HepG2 (cell line): ENCODE results near the gene NEDD4. TPM values are rescaled to one million over a fixed set of nuclear protein-coding genes. Genes with fewer than 3 reads are reported as not detected.

Source experiments
- ATAC-seq: fragments of 200-7000 bp; cut with Tn5 transposase; 3 replicates; pipeline ENCODE4 v1.9.1; 2020; ENCODE audit warnings: mild to moderate bottlenecking, moderate library complexity
- BruUV-seq: library from RNA; stranded (reverse); fragments of 400-500 nt; replicated peaks from 2 replicates; lab custom pipeline; 2021; lab: Mats Ljungman, UMichigan
- CTCF ChIA-PET: fragments of 300-600 bp; formaldehyde crosslinking; extraction: SDS; loops from one replicate; lab custom pipeline; 2021; ENCODE audit warnings: low total read pairs, inconsistent platforms, low intra/inter-chr PET ratio; lab: Yijun Ruan, JAX
- POLR2A ChIA-PET: fragments of 350-600 bp; sonication (Branson Sonifier 250); formaldehyde crosslinking; loops from one replicate; lab custom pipeline; 2020; ENCODE audit warnings: antibody characterized with exemption, inconsistent platforms; lab: Yijun Ruan, JAX
- DNase-seq: peaks from one replicate; pipeline ENCODE4 v3.0.0-alpha.2; 2015; ENCODE audit warnings: low spot score
- FAIRE-seq: peaks from 3 replicates; lab custom pipeline; 2011; peaks lifted over from hg19 to GRCh38; lab: Jason Lieb, UNC
- H2AFZ ChIP-seq: one replicate; pipeline ENCODE4 v1.6.1; 2011; ENCODE audit warnings: low read length, inconsistent platforms
- H3K27ac ChIP-seq: fragments of 300-600 bp; 3 replicates; pipeline ENCODE4 v1.8.0; 2011; ENCODE audit warnings: mixed run types, mild to moderate bottlenecking, mixed read lengths, low read length, inconsistent platforms; ENCODE audit not compliant: insufficient read depth; ENCODE audit errors: extremely low read length
- H3K27me3 ChIP-seq, 2 experiments: fragments of 200-600 bp in 1 of 2; 2 replicates in 1 of 2; 3 replicates in 1 of 2; pipeline versions ENCODE4 v1.6.0 to v1.8.0; 2011; ENCODE audit warnings: low read length in 2 of 2, mild to moderate bottlenecking in 2 of 2, moderate library complexity in 2 of 2, inconsistent platforms in 1 of 2; ENCODE audit not compliant: insufficient read depth in 2 of 2, control insufficient read depth in 1 of 2
- H3K36me3 ChIP-seq, 2 experiments: fragments of 200-600 bp in 1 of 2; replicated peaks in 1 of 2; 2 replicates in 1 of 2; 3 replicates in 1 of 2; pipeline versions ENCODE4 v1.5.1 to v1.8.0; 2011; ENCODE audit warnings: low read length in 2 of 2, inconsistent platforms in 1 of 2; ENCODE audit not compliant: insufficient read depth in 2 of 2, control insufficient read depth in 1 of 2
- H3K4me1 ChIP-seq: 2 replicates; pipeline ENCODE4 v1.5.1; 2012; ENCODE audit warnings: low read length, inconsistent platforms; ENCODE audit not compliant: insufficient read depth
- H3K4me2 ChIP-seq: 2 replicates; pipeline ENCODE4 v1.6.0; 2011; ENCODE audit warnings: low read depth, low read length, inconsistent platforms
- H3K4me3 ChIP-seq, 3 experiments: fragments of 200-600 bp in 1 of 3; sonication (generic), shearing (Covaris generic) in 1 of 3; replicated peaks in 1 of 3; 2 replicates each; pipeline ENCODE4 v1.5.1; 2011 to 2016; ENCODE audit warnings: low read length in 3 of 3, inconsistent platforms in 2 of 3, low read depth in 2 of 3, mild to moderate bottlenecking in 2 of 3, control low read depth in 1 of 3, mixed read lengths in 1 of 3; ENCODE audit not compliant: insufficient read depth in 1 of 3
- H3K79me2 ChIP-seq: one replicate; pipeline ENCODE4 v1.6.1; 2011; ENCODE audit warnings: low read length, inconsistent platforms; ENCODE audit not compliant: insufficient read depth
- H3K9ac ChIP-seq: 2 replicates; pipeline ENCODE4 v1.6.0; 2011; ENCODE audit warnings: mild to moderate bottlenecking, low read depth, low read length, inconsistent platforms; ENCODE audit not compliant: insufficient read depth
- H3K9me3 ChIP-seq: 2 replicates; pipeline ENCODE4 v1.5.1; 2012; ENCODE audit warnings: mild to moderate bottlenecking, low read length
- H4K20me1 ChIP-seq: 2 replicates; pipeline ENCODE4 v1.6.0; 2011; ENCODE audit warnings: inconsistent platforms, mild to moderate bottlenecking, low read length, moderate library complexity; ENCODE audit not compliant: insufficient read depth
- AFF4 ChIP-seq: sonication (generic); formaldehyde crosslinking; IDR thresholded peaks from 2 replicates; pipeline ENCODE4 v1.4.0; 2020; ENCODE audit warnings: missing genetic modification reagents
- GABPA ChIP-seq, 2 experiments: IDR thresholded peaks; 2 replicates each; pipeline ENCODE4 v1.6.1; 2011 to 2016; ENCODE audit warnings: low read depth in 2 of 2, low read length in 1 of 2, missing biosample characterization in 1 of 2, missing genetic modification characterization in 1 of 2
- GATA4 ChIP-seq: sonication (generic); IDR thresholded peaks from 2 replicates; pipeline ENCODE4 v1.6.1; 2016; ENCODE audit warnings: antibody characterized with exemption, low read depth, borderline replicate concordance
- HNRNPK ChIP-seq: fragments of 200-400 bp; formaldehyde crosslinking; IDR thresholded peaks from 2 replicates; pipeline ENCODE4 v1.6.1; 2018; ENCODE audit warnings: low read length, low read depth, moderate library complexity, mild to moderate bottlenecking; ENCODE audit not compliant: poor library complexity, severe bottlenecking
- KDM3A ChIP-seq: IDR thresholded peaks from 2 replicates; pipeline ENCODE4 v1.6.1; 2018; ENCODE audit warnings: low read depth, missing compliant biosample characterization
- RBM22 ChIP-seq: fragments of 200-400 bp; formaldehyde crosslinking; optimal IDR thresholded peaks from 2 replicates; pipeline ENCODE3; 2017; ENCODE audit warnings: mild to moderate bottlenecking, low read length, moderate library complexity
- REPIN1 ChIP-seq: sonication (generic); formaldehyde crosslinking; IDR thresholded peaks from 2 replicates; pipeline ENCODE4 v1.8.0; 2022; ENCODE audit warnings: missing genetic modification reagents, low read depth, mild to moderate bottlenecking, borderline replicate concordance
- ZBTB8A ChIP-seq: sonication (generic); formaldehyde crosslinking; IDR thresholded peaks from 2 replicates; pipeline ENCODE4 v1.4.0; 2020; ENCODE audit warnings: mild to moderate bottlenecking, low read depth, missing genetic modification reagents, borderline replicate concordance
- ZNF230 ChIP-seq: sonication (generic); formaldehyde crosslinking; IDR thresholded peaks from 2 replicates; pipeline ENCODE4 v1.4.0; 2020; ENCODE audit warnings: mild to moderate bottlenecking, missing genetic modification reagents
- ZNF276 ChIP-seq: sonication (generic); formaldehyde crosslinking; IDR thresholded peaks from 2 replicates; pipeline ENCODE4 v1.4.0; 2020; ENCODE audit warnings: mild to moderate bottlenecking, low read depth, missing genetic modification reagents
- ZNF343 ChIP-seq: sonication (generic); formaldehyde crosslinking; IDR thresholded peaks from 2 replicates; pipeline ENCODE4 v1.4.0; 2020; ENCODE audit warnings: mild to moderate bottlenecking, missing genetic modification reagents
- ZNF350 ChIP-seq: sonication (generic); formaldehyde crosslinking; IDR thresholded peaks from 2 replicates; pipeline ENCODE4 v1.4.0; 2020; ENCODE audit warnings: mild to moderate bottlenecking, low read depth, missing genetic modification reagents, borderline replicate concordance
- ZNF549 ChIP-seq: sonication (generic); formaldehyde crosslinking; IDR thresholded peaks from 2 replicates; pipeline ENCODE4 v1.5.0; 2020; ENCODE audit warnings: missing genetic modification reagents
- WGBS: methylation state at CpG from one replicate; pipeline ENCODE4 v1.1.6; 2017; ENCODE audit warnings: low lambda C conversion rate; 5-methylcytosine and 5-hydroxymethylcytosine counted together
- in situ Hi-C: cut with HindIII; loops from 2 replicates; pipeline ENCODE4 v1.10.0; 2017; ENCODE audit warnings: low pct_unique_long_range_greater_than_20kb; ENCODE audit not compliant: extremely low pct_ligation_motif_present
- intact Hi-C: fragments of 100-400 bp; cut with micrococcal nuclease; formaldehyde crosslinking; loops from one replicate; pipeline ENCODE4 v1.10.0; 2022; ENCODE audit not compliant: unreplicated experiment
- polyA plus RNA-seq, 8 experiments: library from polyadenylated mRNA; depleted of rRNA in 3 of 8; stranded (reverse) in 7 of 8; unstranded in 1 of 8; fragments of >200 nt; fragmentation: Illumina TruSeq in 4 of 8; extraction: Trizol in 4 of 8; gene quantifications; 2 replicates each; pipeline versions ENCODE4 v1.2.1 to v1.2.3, GENCODE V29; 2011 to 2016; ENCODE audit warnings: low read depth in 4 of 8, missing spikeins in 1 of 8, mixed read lengths in 1 of 8; ENCODE audit not compliant: insufficient read depth in 1 of 8
- total RNA-seq, 5 experiments: library from RNA; depleted of rRNA; stranded (reverse); fragments of >200 nt; fragmentation: Illumina TruSeq; extraction: Trizol; gene quantifications; 2 replicates each; pipeline ENCODE4 v1.2.3, GENCODE V29; 2016; ENCODE audit warnings: low read depth in 1 of 5

The NEDD4 gene
- total and polyA plus RNA-seq, 2 of the 13 experiments (the other 11 are each of a cell fraction or from before 2014, with no cell fraction given) = 10.4 to 13.0 TPM

GRCh38 chr15:55820043-55820442 lies 173.4 kb downstream of the NEDD4 start:
- DNase-seq (no peak), FAIRE-seq (no peak)
- H3K27ac ChIP-seq = no peak overlapping the region
- ChIA-PET POLR2A (no interaction called here), CTCF (no interaction called here)
- peaks cover 0 to 9% of the 10 kb centered on the region in 2 experiments; a peak in 3 of 5 replicates for H3K27me3 ChIP-seq
- intact Hi-C loops (no loop called here), in situ Hi-C loops (no loop called here)
- 40% methylated on average over 5 of the region's 5 CpGs for WGBS
- BruUV-seq = no TSS peak
- no peaks in the 10 kb centered on the region for H3K9me3 ChIP-seq
- no peak overlapping the region for H3K9ac ChIP-seq
- H4K20me1 ChIP-seq = no peaks in the 10 kb centered on the region
- H3K4me3 ChIP-seq = 0 out of 6 replicates have a peak overlapping the region, but pooled peaks of 1 of the 3 experiments have one; percentile 30
- H3K36me3 ChIP-seq = no peaks in the 10 kb centered on the region
- TF ChIP-seq GABPA (IDR thresholded peaks at IDR 0.05; ENCODE audit: low read depth, low read length) (no peak), GABPA (CRISPR knock-in tag; IDR thresholded peaks at IDR 0.05; ENCODE audit: low read depth) (no peak), ZBTB8A (CRISPR knock-in tag) (no peak), AFF4 (CRISPR knock-in tag) (no peak), RBM22 (no peak), KDM3A (CRISPR knock-in tag) (no peak), REPIN1 (CRISPR knock-in tag) (no peak), ZNF350 (CRISPR knock-in tag) (no peak), GATA4 (no peak), ZNF343 (CRISPR knock-in tag) (no peak), HNRNPK (no peak), ZNF230 (CRISPR knock-in tag) (no peak), ZNF276 (CRISPR knock-in tag) (no peak), ZNF549 (no peak)
- TF ChIP-seq, all 625 proteins: peak for 0
- Histone ChIP-seq H3K4me2 (peak overlapping the region; percentile 64), H3K4me1 (peaks cover 7% of the 10 kb centered on the region; the same call in 1 of the 2 replicates), H2AFZ (no peak overlapping the region), H3K79me2 (no peaks in the 10 kb centered on the region)
- ATAC-seq = peak; percentile 65
